GM23338 (cell line): ENCODE results near the gene R3HCC1L. TPM values are rescaled to one million over a fixed set of nuclear protein-coding genes. Genes with fewer than 3 reads are reported as not detected.

Source experiments
- ATAC-seq: fragments of 200-7000 bp; cut with Tn5 transposase; 3 replicates; pipeline ENCODE4 v1.9.1; 2020
- DNase-seq: peaks from one replicate; pipeline ENCODE4 v3.0.0-alpha.2; 2015; ENCODE audit warnings: low spot score
- H2AFZ ChIP-seq: fragments of 200-600 bp; sonication (generic); 2 replicates; pipeline ENCODE4 v1.8.0; 2016; ENCODE audit warnings: antibody characterized with exemption, mild to moderate bottlenecking, moderate library complexity
- H3F3A ChIP-seq: fragments of 200-600 bp; sonication (generic); replicated peaks from 2 replicates; pipeline ENCODE4 v1.8.0; 2017; ENCODE audit warnings: antibody characterized with exemption, mixed run types, low read depth
- H3K27ac ChIP-seq: fragments of 200-600 bp; sonication (generic); 2 replicates; pipeline ENCODE4 v1.6.1; 2016; ENCODE audit warnings: low read depth
- H3K27me3 ChIP-seq: fragments of 200-600 bp; sonication (generic); 2 replicates; pipeline ENCODE4 v1.8.0; 2016; ENCODE audit warnings: mild to moderate bottlenecking, mixed run types, moderate library complexity; ENCODE audit not compliant: insufficient read depth
- H3K36me3 ChIP-seq: fragments of 200-600 bp; sonication (generic); 2 replicates; pipeline ENCODE4 v1.8.0; 2016; ENCODE audit warnings: mild to moderate bottlenecking; ENCODE audit not compliant: insufficient read depth
- H3K4me1 ChIP-seq: fragments of 200-600 bp; sonication (generic); 2 replicates; pipeline ENCODE4 v1.8.0; 2016; ENCODE audit warnings: mild to moderate bottlenecking, moderate library complexity; ENCODE audit not compliant: insufficient read depth
- H3K4me2 ChIP-seq: fragments of 200-600 bp; sonication (generic); 2 replicates; pipeline ENCODE4 v1.7.1; 2017; ENCODE audit warnings: mixed run types
- H3K4me3 ChIP-seq: fragments of 200-600 bp; sonication (generic); 2 replicates; pipeline ENCODE4 v1.6.1; 2016; ENCODE audit warnings: mixed run types
- H3K79me2 ChIP-seq: fragments of 200-600 bp; sonication (generic); replicated peaks from 2 replicates; pipeline ENCODE4 v1.8.0; 2017; ENCODE audit warnings: mild to moderate bottlenecking; ENCODE audit not compliant: insufficient read depth
- H3K9me2 ChIP-seq: fragments of 200-600 bp; sonication (generic); 2 replicates; pipeline ENCODE4 v1.8.0; 2017; ENCODE audit not compliant: insufficient read depth
- H4K20me1 ChIP-seq: fragments of 200-600 bp; sonication (generic); replicated peaks from 2 replicates; pipeline ENCODE4 v1.8.0; 2017; ENCODE audit warnings: mild to moderate bottlenecking; ENCODE audit not compliant: insufficient read depth
- H3K27ac Mint-ChIP-seq: 2 replicates; pipeline ENCODE4 v1.8.0; 2020; ENCODE audit warnings: inconsistent platforms, mild to moderate bottlenecking, moderate library complexity, mixed read lengths
- H3K27me3 Mint-ChIP-seq: 3 replicates; pipeline ENCODE4 v1.8.0; 2022; ENCODE audit warnings: low read depth, mild to moderate bottlenecking, moderate library complexity, mixed read lengths, inconsistent platforms; ENCODE audit not compliant: insufficient read depth, poor library complexity
- H3K36me3 Mint-ChIP-seq: 3 replicates; pipeline ENCODE4 v1.8.0; 2021; ENCODE audit warnings: low read depth, mild to moderate bottlenecking, inconsistent platforms, moderate library complexity, mixed read lengths
- H3K4me1 Mint-ChIP-seq: 3 replicates; pipeline ENCODE4 v1.8.0; 2020; ENCODE audit warnings: mild to moderate bottlenecking, inconsistent platforms, mixed read lengths
- H3K4me3 Mint-ChIP-seq: 3 replicates; pipeline ENCODE4 v1.8.0; 2021; ENCODE audit warnings: moderate library complexity, mild to moderate bottlenecking, inconsistent platforms, mixed read lengths
- H3K9me3 Mint-ChIP-seq: 3 replicates; pipeline ENCODE4 v1.8.0; 2020; ENCODE audit warnings: moderate library complexity, mild to moderate bottlenecking, inconsistent platforms, mixed read lengths
- CTCF ChIP-seq, 2 experiments: fragments of 200-600 bp in 1 of 2; sonication (generic) in 1 of 2; conservative IDR thresholded peaks; 2 replicates each; pipeline versions ENCODE4 v1.5.1 to v1.6.1; 2016 to 2017; ENCODE audit warnings: antibody characterized with exemption in 2 of 2, low read depth in 2 of 2, mild to moderate bottlenecking in 2 of 2, moderate library complexity in 1 of 2
- JUNB ChIP-seq: IDR thresholded peaks from one replicate; pipeline ENCODE4 v1.6.1; 2016; ENCODE audit warnings: antibody characterized with exemption; ENCODE audit not compliant: unreplicated experiment
- POLR2AphosphoS5 ChIP-seq: IDR thresholded peaks from 2 replicates; pipeline ENCODE4 v1.6.1; 2016; ENCODE audit warnings: antibody characterized with exemption, low read depth
- REST ChIP-seq: IDR thresholded peaks from one replicate; pipeline ENCODE4 v1.6.1; 2018; ENCODE audit warnings: antibody characterized with exemption; ENCODE audit not compliant: unreplicated experiment
- STAT1 ChIP-seq: IDR thresholded peaks from one replicate; pipeline ENCODE4 v1.6.1; 2016; ENCODE audit warnings: antibody characterized with exemption; ENCODE audit not compliant: unreplicated experiment
- ZNF114 ChIP-seq: fragments of 250-450 bp; sonication (Bioruptor Pico); IDR thresholded peaks from 2 replicates; pipeline ENCODE4 v1.5.0; 2020; ENCODE audit warnings: mild to moderate bottlenecking, moderate library complexity
- ZNF331 ChIP-seq: fragments of 250-450 bp; sonication (Bioruptor Pico); IDR thresholded peaks from 2 replicates; pipeline ENCODE4 v1.5.0; 2020; ENCODE audit warnings: low read depth, mild to moderate bottlenecking, moderate library complexity
- ZNF462 ChIP-seq: fragments of 250-450 bp; sonication (Bioruptor Pico); IDR thresholded peaks from 2 replicates; pipeline ENCODE4 v1.5.0; 2020; ENCODE audit warnings: mild to moderate bottlenecking, moderate library complexity
- polyA plus RNA-seq: library from polyadenylated mRNA; unstranded; fragments of >200 nt; fragmentation: Nextera tagmentation; extraction: Ambion mirVana; gene quantifications from 2 replicates; pipeline ENCODE4 v1.2.1, GENCODE V29; 2016
- total RNA-seq: library from RNA; depleted of rRNA; stranded (reverse); fragments of >200 nt; shearing (Covaris generic); gene quantifications from 2 replicates; pipeline ENCODE4 v1.2.3, GENCODE V29; 2014

R3HCC1L gene
- total and polyA plus RNA-seq, 2 experiments from 2014 or later: 9.3 to 15.8 TPM

- no peak for TF ChIP-seq REST
Observed at GRCh38 chr10:98272656-98273055, 138.2 kb downstream of the R3HCC1L start (continued).

- H3K27me3 Mint-ChIP-seq: peaks cover 6% of the 10 kb centered on the region
- H3K9me3 Mint-ChIP-seq: 0 out of 3 replicates have a peak, but pooled peaks cover 3% of the 10 kb centered on the region
- Histone ChIP-seq H3K79me2 (no peaks in the 10 kb centered on the region), H3K4me1 (peaks cover 6% of the 10 kb centered on the region), H3K4me2 (no peak overlapping the region), H3K27ac (no peak overlapping the region), H2AFZ (peak overlapping the region; percentile 52), H3K36me3 (no peaks in the 10 kb centered on the region), H4K20me1 (no peaks in the 10 kb centered on the region), H3K4me3 (no peak overlapping the region), H3K9me2 (peaks cover 11% of the 10 kb centered on the region; the same call in 1 of the 2 replicates), H3F3A (no peaks in the 10 kb centered on the region), H3K27me3 (peaks cover 5% of the 10 kb centered on the region; the same call in 1 of the 2 replicates)
- ATAC-seq: no peak
- H3K4me3 Mint-ChIP-seq: no peak overlapping the region
- no peaks in the 10 kb centered on the region for H3K36me3 Mint-ChIP-seq
- DNase-seq: peak; percentile 37
- no peak overlapping the region for H3K27ac Mint-ChIP-seq
- peaks cover 25% of the 10 kb centered on the region for H3K4me1 Mint-ChIP-seq
- TF ChIP-seq ZNF114 (CRISPR knock-in tag) (no peak), ZNF331 (CRISPR knock-in tag) (no peak), CTCF (conservative IDR thresholded peaks at IDR 0.05; ENCODE audit: low read depth in 2 of 2) (no peak), STAT1 (no peak), POLR2AphosphoS5 (no peak), REST (no peak), JUNB (no peak), ZNF462 (CRISPR knock-in tag) (no peak)
Observed at GRCh38 chr10:98273057-98273850, 138.8 kb downstream of the R3HCC1L start.
